NCI-H446 treated with DMSO at 0.1 percent for 48 hours (cell line): Measurements from ENCODE around the gene LRRC4C.
"Not testable (repeated sequence)": the region's sequence is repeated elsewhere in the genome, so short reads cannot be mapped to it uniquely, and the experiment has no call there.

Experiments used
- DNase-seq: peaks from one replicate; lab custom pipeline; 2025; lab: John Stamatoyannopoulos, UW

LRRC4C gene

DNA sequence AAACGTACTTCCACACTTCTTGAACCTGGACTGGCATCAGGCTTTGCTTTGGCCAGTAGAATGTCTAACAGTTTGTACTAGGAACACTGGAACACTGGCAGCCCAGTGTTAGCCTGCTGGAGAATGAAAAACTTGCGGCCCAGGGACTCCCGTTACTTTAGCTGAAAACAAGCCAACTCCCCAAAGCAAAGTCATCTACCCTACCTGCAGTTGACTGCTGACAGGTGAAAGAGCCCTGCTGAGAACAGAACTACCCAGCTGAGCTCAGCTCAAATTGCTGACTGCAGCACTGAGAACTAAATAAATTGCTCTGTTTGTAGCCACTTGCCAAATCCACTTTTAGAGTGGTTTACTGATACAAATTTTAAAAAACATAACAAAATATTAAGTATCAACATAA, 342.5 kb downstream of the LRRC4C start:
- no peak for DNase-seq

DNA sequence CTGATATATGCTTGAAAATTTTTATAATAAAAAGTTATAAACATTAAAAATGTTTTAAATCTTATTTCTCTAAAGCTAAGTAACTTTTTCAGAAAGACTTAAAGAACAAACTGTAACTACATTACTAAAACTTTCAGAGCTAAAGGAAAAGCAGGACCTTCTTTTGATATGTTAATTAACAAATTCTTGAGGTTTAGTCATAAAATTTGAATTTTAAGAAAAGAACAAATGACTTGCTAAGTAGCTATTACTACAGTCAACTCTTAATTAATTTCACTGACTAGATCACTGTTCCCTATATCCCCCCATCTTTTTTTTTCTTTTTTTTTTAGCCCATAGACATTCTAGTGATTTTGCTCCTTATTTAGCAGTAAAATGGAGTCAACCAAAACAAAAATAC, 344.4 kb downstream of the LRRC4C start:
- no peak for DNase-seq

DNA sequence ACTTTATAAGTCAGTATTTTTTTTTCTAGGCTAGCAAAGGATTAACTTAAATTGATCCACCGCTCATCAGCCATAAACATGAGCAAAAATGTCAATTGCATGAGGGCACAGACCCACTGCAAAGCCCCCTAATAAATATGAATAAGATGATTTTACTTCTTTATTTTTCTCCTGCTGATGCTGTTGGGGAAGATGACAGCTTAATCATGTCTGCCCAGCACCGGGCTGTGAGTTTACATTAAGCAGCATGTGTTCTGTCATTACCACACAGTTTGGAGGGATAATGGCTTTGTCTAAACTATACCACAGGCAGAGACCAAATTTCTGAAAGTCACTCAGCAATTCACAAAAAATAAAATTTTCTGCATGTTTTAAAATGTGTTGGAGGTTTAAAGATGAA, 346.3 kb downstream of the LRRC4C start:
- no peak for DNase-seq

DNA sequence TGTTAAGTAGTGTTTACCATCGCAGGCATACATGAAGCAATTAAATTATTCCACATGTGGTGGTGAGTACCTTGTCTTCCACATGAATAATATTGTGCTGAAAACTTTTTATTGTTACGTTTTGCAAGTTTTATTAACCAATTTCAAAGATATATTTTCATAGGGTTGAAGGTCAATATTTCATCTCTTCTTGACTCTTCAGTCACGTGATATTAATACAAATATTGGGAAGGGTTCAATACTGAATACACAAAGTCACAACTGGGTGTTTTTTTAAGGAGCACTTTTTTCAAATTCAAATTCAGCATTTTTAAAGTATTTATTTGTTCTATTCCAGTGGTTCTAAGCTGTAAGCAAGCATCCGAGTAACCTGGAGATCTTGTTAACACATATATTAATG, 348.9 kb downstream of the LRRC4C start:
- no peak for DNase-seq

DNA sequence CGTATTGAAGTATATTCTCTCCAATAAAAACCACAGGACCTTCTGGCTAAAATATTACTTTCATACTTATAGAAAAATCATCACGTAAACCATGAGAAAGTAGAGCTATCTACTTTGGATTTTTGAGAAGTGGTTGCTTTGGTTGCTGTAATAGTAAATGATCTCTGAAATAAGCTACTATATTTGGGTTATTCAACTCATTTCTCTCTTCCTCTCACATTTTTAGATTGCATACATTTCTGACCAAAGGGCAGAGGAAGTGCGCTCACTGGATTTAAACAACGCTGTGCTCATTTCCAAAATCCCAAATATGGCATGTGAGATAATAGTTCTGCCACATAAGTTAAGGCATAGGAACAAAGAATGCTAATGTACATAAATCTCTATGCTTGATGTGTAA, 357.0 kb downstream of the LRRC4C start:
- DNase-seq, result no peak

DNA sequence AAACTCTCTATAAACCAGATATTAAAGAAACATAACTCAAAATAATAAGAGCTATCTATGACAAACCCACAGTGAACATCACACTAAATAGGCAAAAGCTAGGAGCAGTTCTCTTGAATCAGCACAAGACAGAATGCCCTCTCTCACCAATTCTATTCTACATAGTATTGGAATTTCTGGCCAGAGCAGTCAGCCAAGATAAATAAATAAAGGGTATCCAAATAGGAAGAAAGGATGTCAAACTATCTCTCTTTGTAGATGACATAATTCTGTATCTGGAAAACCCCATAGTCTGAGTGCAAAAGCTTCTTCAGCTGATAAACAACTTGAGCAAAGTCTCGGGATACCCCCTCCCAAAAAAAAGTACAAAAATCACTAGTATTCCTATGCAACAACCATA, 359.8 kb downstream of the LRRC4C start:
- DNase-seq, result no peak

DNA sequence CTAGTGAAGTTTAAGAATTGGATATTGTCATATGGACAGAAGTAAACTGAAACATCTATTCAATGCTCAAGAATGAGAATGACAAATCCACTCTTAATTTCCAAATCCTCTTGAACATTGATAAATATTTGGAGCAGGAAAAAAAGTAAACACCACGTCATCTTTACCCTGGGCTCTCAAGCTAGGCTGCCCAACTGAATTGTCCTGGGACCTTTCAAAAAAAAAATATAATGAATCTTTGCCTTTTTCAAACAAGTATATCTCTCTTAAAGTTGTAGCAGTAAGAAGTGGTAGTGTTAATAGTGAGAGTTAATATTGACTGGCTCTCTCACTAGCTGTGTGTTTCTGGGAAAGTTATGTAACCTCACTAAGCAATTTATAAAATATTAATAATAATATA, 374.3 kb downstream of the LRRC4C start:
- DNase-seq, result no peak

DNA sequence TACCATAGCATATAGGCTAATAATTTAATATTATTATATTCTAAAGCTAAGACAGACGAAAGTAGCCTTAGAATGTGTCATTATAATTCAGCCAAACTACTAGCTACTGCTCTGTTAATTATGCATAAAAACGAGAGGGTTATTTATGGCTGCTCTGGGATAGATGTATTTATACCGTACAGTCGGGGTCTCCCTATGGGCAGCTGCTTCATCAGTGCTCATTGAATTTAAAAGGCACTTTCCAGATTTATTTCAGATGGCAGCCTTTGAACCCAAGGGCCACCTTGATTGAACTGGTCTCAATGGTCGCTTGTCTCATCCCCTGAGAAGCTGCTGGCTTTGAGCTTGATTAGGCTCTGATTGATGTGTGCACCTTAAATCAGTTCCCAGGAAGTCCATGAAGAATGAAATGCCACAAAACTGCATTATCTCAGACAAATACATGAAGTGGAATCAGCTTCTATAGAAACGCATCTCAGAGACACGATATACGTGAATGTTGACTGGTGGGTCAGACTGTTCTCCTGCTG, 377.6 kb downstream of the LRRC4C start:
- no peak for DNase-seq

DNA sequence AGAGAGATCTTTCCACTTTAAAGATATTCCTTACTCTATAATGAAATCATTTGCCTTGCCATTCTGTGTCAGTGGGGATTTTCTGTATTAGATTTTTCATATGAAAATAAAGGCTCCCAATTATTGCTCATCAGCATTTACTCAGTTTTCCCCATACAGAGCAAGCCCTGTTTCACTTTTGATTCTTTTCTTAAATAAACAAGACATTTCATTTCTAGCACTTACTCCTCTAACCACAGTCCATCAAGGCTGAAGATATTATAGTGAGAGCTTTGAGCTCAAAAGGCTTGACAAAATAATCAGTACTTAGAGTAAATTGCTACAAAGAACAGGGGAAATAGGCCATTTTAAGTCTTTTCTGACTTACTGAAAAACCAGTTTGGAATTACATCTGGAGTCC, 385.1 kb downstream of the LRRC4C start:
- no peak for DNase-seq

DNA sequence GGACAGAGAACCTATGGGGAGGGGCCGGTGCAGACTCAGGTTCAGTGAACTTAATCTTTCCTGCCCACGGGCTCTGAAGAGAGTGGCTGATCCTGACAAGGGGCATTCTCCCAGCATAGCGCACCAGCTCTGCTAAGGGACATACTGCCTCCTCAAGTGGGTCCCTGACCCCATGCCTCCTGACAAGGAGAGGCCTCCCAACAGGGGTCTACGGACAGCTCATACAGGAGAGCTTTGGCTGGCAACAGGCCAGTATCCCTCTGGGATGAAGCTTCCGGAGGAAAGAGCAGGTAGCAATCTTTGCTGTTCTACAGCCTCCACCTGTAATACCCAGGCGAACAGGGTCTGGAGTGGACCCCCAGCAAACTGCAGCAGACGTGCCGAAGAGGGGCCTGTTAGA, 394.0 kb downstream of the LRRC4C start:
- no peak for DNase-seq

DNA sequence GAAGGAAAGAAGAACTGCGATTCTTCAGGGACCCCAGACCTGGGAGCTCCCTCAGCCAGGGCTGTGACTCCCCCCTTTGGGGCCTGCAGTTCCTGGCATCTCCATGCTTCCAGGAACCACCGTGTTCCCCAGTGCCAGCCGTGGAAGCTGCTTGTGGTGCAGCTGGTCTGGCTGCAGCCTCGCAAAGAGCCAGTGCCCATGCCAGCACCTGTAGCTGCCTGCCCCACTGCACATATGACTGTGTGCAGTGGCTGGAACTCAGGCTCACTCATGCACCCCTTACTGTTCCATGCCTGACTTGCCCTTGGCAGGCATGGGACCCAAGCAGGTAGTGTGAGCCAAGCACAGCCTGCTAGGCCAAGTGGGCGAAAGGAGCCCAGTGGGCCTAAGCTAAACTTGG, 401.3 kb downstream of the LRRC4C start:
- no peak for DNase-seq

DNA sequence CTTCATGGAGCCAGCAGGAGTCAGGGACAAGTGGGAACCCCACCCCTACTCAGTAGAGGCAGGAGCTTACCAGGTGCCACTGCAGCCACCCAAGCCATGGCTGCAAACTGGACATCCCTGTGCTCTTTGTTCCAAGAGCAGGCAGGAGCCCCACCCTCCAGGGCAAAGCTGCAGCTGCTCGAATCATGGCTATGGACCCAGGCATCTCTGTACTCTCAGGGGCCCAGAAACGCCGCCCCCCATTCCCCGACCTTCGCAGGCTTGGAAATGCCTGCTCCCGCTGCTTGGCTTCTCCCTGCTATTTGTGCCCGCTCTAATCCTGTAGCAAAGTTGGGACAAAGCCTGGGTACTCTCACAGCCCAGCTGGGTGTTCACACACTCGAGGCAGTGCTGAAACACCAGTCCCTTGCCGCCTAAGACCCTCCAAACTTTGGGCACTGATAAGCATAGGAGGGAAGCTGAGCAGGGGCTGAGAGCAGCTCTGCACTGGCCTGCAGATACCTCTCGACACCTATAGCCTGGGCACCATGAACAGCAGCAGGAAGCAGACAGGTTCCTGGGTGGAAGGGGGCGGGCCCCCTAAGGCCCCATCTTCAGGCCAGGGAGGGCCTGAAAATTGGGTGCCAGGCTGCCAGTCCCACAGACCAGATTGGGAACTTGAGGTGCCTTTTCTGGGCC, 402.4 kb downstream of the LRRC4C start:
- DNase-seq, result no peak

DNA sequence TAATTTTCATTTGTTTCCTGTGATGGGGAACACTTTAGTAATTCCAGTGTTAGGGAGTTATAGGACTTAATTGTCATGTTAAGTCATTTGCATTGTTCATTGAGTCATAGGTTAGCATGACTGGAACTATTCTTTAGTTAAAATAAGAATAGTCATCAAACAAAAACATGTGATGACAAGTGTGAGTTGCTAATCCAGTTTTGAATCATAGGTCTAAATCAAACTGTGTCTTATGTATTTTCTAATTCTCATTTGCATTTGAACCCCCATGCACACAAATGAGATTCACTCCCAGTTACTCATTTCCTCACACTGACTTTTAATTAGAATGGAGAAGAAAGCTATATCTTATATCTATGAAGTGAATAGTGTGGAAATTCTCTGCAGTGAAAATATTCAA, 405.6 kb downstream of the LRRC4C start:
- no peak for DNase-seq

DNA sequence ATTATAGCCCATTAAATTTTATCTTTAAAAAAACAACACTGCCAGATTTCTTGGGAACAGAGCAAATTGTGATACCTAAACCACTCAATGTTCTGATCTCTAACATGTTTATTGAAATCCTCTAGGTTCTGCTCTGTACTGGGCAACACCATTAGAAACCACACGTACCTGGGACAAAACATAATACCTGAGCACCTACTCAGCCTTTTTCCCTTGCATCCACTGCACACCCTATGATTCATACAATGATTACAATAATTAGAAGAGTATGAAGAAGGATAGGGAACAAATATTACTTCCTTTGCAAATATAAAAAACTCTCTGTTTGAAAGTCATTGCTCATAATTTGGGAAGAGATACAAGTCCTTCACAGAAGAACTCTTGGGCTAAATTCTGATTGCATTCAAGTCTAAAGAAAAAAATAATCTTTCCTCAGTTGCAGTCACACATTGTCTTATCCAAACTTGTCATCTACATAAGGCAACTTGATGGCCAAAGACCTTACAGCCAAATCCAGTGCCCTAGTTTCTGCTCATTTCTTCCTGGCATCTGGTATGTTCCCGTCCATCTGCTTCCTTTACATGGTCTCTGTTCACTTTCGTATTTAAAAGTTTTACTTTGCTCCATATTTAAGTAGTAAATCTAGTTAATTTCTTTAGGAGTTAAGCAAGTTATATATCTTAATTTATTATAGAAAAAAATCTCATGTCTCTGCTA, 407.4 kb downstream of the LRRC4C start:
- no peak for DNase-seq

DNA sequence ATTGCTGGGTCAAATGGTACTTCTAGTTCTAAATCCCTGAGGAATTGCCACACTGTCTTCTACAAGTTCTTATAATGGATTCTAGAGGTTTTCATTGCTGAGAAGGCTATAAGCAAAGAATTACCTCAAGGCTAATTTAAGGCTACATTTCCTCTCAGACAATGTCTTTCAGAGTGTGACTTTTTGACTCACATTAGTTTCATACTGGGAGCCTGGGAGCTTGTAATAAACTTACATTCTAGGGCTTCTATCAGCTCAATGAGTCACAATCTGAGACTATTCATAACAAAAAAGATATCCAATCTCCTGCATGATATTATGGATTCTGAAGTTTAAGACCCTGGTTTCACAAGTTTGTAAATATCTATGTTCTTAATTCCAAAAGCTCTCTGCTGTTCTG, 408.7 kb downstream of the LRRC4C start:
- no peak for DNase-seq

DNA sequence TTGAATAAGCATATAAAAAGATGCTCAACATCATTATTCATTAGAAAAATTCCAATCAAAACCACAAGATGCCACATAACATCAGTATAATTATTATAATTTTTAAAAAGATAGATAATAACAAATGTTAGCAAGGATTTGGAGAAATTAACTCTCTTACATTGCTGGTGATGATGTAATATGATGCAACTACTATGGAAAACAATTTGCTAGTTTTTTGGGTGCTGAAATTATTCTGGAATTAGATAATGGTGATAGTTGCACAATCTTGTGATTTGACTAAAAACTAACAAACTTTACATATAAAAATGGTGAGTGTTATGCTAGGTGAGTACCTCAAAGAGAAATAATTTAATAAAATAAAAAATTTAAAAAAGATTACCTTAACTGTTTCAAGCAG, 412.2 kb downstream of the LRRC4C start:
- DNase-seq, result no peak

DNA sequence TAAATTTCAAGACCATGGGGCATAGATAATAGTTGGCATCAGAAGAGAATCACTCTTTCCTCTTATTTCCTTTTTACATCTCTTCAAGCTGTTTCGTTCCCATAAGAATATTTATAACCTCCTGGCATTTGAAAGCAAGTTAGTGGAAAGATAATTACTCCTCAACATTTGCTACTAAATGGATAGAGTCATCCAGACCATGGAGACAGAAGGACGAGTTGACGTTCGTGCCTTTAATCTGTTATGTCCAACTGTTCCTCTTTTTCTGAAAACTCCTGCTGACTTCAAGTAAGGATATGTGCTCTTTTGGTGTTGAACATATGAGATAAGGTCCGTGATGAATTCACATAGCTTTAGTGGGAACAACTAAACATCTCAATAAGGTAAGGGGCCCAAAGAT, 414.2 kb downstream of the LRRC4C start:
- DNase-seq, result no peak

DNA sequence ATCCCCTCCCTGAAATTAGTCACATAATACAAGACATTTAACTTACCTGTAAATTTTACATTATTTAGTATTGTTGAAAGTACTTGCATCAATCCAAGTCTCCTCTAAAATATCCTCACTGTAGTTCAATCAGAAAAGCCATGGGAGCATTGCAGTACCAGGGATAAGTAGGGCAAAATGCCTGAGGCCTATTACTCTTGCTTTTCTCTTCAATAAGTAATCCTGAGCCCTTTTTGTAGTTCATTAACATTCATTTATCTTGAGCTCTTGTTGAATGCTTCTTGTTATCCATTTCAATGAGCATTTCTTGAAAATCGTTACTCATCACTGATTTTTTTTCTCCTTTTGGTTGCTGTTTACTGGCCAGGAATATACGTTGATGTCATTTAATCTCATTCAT, 414.7 kb downstream of the LRRC4C start:
- DNase-seq, result no peak

DNA sequence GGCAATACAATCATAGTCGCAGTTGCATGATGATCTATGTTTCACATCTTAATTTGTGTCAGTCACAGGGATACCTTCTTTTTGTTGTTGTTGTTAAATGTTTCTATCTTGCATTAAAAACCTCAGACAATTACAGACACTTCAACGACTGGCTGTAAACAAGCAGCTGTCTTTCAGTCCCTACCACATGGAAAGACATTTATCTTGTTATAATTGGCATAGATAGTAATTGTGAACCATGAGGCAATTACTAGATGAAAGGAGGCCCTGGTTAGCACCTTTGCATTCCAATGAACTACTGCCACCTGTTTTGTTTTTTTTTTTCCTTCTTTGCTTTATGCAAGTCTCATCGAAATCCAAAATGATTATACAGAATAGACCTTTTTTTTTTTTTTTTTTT, 416.8 kb downstream of the LRRC4C start:
- DNase-seq, result no peak

DNA sequence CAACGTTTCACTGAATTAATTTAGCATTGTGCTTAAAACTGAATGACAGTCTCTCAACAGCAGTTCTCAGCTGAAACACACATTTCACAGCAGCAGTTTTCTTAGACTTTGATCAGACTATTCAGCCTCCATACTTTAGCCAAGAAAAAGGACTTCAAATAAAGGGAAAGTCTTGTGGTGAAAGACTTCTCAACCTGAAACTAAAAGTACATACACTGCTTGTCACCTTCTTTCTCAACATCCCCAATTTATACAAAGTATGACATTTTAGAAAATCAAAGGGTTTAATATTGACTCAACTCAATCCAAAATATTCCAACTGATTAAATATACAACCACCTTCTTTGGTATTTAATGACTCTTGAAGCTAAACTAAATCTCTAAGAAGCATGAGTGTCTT, 419.0 kb downstream of the LRRC4C start:
- DNase-seq, result no peak

DNA sequence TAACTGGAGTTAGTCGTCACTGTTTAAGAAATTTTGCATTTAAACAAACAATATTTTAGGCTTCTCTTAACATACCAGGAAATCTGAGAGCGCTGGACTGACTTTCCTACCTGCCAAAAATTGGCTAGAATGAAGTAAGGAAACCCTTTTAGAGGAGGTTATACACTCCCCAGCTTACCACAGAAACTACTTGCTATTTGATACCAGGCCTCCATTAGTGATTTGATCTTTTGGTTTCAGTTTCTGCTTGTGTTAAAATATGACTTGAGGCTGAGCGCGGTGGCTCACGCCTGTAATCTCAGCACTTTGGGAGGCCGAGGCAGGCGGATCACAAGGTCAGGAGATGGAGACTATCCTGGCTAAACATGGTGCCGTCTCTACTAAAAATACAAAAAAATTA, 419.9 kb downstream of the LRRC4C start:
- no peak for DNase-seq

DNA sequence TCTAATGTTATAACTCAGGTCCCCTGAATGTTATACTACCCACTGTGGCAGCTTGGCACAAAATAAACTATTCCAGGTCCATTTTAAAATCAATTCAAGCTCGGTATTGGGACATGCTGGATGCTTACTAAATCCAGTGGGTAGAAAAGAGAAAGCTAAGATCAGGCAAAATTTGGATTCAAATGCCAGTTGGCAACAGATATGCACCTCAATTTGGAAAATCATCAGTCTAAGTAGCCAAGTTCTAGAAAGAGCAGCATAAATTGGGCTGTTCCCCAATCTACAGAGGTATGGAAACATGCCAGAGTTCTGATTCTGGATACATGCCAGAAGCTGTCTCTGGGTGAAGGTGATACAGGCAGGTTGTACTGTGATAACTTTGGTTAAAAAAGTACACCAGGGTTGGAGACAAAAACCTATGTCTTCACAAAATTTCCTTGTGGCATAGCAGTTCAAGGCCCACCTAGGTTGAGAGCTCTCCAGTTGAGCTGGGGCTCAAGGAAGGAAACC, 427.8 kb downstream of the LRRC4C start:
- peak; percentile 50 for DNase-seq

DNA sequence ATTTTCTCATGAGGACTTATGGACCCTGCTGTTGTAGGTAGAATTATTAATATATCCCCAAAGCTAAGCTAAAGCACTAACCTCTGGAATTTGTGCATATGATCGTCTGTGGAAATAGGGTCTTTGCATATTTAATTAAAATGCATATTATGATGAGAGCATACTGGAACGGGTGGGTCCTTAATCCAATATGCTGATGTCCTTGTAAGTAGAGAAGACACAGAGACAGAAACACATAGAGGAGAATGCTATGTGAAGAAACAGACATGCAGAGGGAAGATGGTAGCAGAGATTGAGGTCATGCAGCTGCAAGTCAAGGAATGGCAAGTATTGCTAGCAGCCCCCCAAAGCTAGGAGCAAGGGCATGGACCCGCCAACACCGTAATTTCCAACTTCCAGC, 439.2 kb downstream of the LRRC4C start:
- DNase-seq, result no peak

DNA sequence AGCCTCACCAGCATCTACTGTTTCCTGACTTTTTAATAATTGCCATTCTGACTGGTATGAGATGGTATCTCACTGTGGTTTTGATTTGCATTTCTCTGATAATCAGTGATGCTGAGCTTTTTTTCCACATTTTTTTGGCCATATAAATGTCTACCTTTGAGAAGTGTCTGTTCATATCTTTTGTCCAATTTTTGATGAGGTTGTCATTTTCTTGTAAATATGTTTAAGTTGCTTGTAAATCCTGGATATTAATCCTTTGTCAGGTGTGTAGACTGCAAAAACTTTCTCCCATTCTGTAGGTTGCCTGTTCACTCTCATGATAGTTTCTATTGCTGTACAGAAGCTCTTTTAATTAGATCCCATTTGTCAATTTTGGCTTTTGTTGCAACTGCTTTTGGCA, 439.8 kb downstream of the LRRC4C start:
- not testable (repeated sequence) for DNase-seq
